GM21717 (cell line): ENCODE measurements around the gene SPTB.

ENCODE experiments used
- ATAC-seq: cut with Tn5 transposase; IDR thresholded peaks from one replicate; pipeline ENCODE4 v1.9.1; 2021; ENCODE audit warnings: mild to moderate bottlenecking, moderate library complexity; ENCODE audit not compliant: unreplicated experiment

SPTB gene

DNA sequence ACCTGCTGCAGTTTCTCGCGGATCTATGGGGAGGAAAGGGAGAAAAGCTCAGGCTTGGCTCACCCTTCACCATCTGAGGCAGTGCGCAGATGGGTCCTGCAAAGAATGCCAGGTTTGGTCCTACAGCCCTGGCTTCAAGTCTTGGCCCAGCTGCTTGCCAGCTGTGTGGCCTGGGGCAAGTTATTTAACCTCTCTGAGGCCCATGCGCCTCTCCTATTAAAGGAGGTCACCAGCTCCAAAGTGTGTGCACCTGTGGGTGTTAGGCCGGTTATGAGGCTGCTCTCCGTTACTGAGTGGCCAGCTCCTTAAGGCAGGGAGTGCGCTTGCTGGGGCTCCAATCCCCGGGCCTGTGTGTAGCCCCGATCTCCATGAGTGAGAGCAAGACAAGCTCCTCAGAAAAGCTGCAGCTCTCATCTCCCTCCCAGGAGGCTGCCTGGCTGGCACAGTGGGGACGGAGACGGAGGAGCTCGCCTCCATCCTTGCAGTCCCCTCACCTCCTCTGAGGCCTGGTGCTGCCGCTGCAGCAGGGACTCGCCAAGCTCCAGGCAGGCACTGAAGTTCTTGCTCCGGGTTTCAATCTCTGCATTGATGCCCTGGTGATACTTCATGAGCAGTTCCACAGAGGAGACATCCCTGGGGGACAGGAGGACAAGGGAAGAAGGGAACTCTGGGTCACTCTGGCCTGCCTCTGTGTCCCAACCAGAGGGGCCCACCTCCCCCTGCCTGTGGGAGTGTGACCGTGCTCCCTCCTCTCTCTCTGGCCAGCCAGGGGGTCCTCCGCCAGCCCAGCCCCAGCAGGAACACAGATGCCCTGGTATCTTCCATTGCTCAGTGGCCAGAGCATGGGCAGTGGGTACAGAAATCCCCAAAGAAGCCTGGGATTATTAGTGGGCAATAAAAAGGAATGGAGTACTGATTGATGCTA is 110.3 kb downstream of the SPTB start:
- ATAC-seq = no peak

GRCh38 chr14:64768401-64769095 is 111.2 kb downstream of the SPTB start:
- no peak for ATAC-seq

- no peak for ATAC-seq
Measured at GRCh38 chr14:64767215-64767964, 112.3 kb downstream of the SPTB start.

GRCh38 chr14:64766430-64767151 is 113.1 kb downstream of the SPTB start:
- ATAC-seq = no peak

- no peak for ATAC-seq
Measured at GRCh38 chr14:64765740-64766302, 113.9 kb downstream of the SPTB start.

DNA sequence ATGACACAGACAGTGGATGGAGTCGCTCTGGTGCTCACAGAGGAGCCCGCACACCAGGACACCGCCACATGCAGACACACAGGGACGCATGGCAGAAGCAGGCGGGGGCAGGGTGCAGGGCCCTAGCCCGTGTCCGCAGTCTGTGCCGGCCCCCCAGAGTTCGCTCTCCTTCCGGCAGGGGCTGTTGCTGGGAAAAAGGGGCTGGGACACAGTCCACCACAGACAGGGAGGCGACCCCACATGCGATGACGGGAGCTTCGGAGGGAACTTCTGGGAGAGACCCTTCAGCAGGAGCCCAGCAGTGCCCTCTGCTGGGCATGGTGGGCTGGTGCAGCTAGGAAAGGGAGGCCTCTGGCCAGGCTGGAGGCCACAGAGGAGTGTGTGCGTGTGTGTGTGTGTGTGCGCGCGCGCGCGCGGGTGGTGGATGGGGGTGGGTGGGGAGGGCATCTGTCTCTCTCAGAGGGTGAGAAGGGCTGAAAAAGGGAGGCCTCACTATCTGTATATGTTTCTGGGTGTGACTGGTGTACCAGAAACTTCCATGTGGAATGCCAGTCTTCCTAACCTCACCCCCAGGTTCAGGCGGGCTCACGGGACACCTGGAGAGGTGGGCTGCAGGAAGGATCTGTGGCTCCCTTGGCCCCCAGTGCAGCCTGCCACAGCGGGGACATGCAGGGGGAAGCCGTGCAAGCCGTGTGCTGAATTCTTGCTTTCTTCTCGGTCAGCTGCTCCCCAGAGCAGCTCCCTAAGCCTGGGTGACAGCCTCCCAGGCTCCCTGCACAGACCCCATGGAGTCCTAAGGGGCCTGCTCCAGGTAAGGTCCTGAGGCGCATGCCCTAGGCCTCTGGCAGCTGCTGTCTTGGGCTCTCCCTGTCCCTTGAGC is 114.8 kb downstream of the SPTB start:
- ATAC-seq = no peak

GRCh38 chr14:64763801-64764621 is 115.7 kb downstream of the SPTB start:
- no peak for ATAC-seq

- ATAC-seq = no peak
Measured at GRCh38 chr14:64763085-64763782, 116.5 kb downstream of the SPTB start.

DNA sequence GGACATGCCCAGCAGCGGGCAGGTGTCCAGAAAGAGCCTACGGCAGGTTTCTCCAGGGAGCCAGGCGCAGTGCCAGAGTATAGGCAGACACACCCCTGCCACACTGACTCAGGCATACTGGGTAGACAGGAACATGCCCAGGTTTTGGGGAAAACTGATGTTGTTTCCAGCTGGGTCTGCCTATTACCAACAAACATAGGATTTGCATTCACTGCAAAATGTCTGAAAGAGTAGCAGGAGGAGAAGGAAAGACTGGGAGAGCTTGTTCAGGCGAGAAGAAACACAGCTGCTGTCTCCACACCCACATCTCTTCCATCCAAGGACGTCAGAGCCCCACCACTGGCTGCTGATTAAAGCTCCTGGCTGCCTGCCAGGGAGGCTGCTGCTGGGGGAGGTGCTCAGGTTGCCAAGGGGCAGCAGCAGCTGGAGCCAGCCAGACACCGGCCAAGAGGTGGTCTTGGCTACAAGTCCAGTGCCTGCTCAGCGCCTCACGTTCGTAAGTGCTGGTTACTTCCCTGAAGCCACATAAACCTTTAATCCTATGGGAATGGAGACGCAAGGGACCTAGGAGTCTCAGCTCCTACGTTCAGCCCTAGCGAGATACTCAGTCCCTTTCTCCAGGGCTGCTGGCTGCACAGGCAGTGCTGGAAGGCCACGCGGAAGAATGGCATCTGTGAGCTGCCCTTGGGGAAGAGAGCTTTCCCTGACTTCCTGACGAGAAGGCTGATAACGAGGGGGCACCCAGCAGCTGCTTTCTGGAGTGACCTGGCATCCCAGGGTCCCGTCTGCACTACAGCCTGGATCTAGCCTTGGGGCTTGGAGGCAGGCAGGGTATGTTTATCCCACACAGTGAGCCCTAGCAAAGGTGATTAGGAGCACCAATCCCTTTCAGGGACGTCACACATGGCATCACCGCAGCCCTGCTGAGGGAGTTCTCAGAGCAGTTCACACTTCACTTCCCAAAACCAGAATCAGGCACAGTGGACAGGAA is 117.4 kb downstream of the SPTB start:
- no peak for ATAC-seq

DNA sequence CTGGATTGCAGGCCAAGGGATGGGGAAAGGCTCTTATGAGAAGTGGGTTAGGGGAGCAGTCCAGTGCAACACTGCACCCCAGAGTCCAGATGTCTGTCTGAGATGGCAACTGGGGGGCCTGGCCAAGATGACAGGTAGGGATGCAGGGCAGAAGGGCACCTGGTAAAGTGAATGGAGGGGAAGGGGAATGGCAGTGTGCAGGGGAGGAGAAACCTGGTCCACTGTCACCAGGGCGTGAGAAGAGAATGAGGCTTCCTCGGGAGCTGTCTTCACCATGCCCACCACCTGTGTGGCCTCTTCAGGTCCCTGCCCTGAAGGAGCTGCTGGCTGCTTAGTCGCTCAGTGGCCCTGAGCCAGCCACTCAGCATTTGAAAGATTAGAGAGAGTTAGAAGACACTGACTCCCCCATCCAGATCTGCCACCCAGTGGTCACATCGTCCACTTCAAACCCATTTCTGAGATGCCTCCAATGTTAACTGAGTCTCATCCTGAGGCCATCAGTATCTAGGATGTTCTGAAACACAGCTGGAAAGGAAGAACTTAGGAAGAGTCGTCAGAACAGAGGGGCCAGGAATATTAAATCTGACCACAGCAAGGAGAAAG is 118.2 kb downstream of the SPTB start:
- ATAC-seq = no peak

GRCh38 chr14:64760916-64761315 is 118.8 kb downstream of the SPTB start:
- ATAC-seq = no peak

DNA sequence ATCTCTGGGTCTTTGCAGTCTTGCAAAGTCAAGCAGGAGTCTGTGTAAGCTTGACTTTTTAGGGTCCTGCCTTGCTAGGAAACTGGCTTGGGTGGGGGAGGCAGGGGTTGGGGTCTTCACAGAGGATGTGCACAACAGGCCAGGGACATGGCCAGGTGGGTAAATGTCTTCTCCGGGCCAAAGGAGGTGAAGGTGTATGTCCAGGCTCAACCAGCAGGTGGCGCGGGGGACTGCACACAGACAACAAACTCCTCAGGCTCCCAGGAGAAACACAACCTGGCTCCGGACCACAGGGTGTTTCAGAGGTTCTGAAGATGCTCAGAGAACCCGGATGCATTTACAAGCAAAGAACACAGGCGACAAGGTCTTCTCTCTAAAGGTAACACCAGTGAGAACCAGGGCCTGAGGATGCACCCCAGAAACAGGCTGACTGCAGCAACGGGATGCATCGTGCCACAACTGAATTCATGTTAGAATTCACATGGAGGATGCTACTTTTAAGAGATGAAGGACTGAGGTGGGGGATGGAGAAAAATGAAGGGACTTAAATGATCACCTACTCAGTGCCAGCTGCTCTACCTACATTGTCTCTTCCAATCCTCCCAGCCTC is 119.5 kb downstream of the SPTB start:
- no peak for ATAC-seq

GRCh38 chr14:64759555-64759938 is 120.2 kb downstream of the SPTB start:
- ATAC-seq = no peak

GRCh38 chr14:64758691-64759554 is 120.8 kb downstream of the SPTB start:
- no peak for ATAC-seq

GRCh38 chr14:64758025-64758521 is 121.6 kb downstream of the SPTB start:
- ATAC-seq = no peak
